Measurements from ENCODE around the gene STPG2.

DNA sequence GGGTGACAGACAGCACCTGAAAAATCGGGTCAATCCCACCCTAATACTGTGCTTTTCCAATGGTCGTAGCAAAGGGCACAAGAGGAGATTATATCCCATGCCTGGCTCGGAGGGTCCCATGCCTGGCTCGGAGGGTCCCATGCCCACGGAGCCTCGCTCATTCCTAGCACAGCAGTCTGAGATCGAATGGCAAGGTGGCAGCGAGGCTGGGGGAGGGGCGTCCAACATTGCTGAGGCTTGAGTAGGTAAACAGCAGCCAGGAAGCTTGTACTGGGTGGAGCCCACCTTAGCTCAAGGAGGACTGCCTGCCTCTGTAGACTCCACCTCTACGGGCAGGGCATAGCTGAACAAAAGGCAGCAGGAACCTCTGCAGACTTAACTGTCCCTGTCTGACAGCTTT, 365.1 kb downstream of the STPG2 start:
- TF ChIP-seq CTCF (conservative IDR thresholded peaks at IDR 0.05) (no peak), EZH2 (IDR thresholded peaks at IDR 0.05; ENCODE audit: low read depth) (no peak)
